Omental fat pad (tissue), 4 donors: Measurements from ENCODE around the gene NDUFAF3. TPM values are rescaled to one million over a fixed set of nuclear protein-coding genes. Genes with fewer than 3 reads are reported as not detected.

Source experiments
- ATAC-seq: fragments of 150-250 bp; one replicate; pipeline ENCODE4 v1.9.1; 2016; ENCODE audit warnings: mild to moderate bottlenecking, moderate library complexity; ENCODE audit not compliant: low FRiP score
- DNase-seq: peaks from one replicate; pipeline ENCODE4 v3.0.0-alpha.2; 2019; ENCODE audit warnings: low spot score
- CTCF ChIP-seq, 3 donors: fragments of 450-650 bp; IDR thresholded peaks; one replicate each; pipeline ENCODE4 v1.5.1; 2016 to 2017; ENCODE audit warnings: antibody characterized with exemption in 3 of 3, mild to moderate bottlenecking in 3 of 3, moderate library complexity in 2 of 3
- small RNA-seq: library from RNA; depleted of rRNA; stranded (forward); fragments of <200 nt; gene quantifications from one replicate; pipeline ENCODE3, GENCODE V24; 2016
- total RNA-seq, 4 donors: library from RNA; depleted of rRNA; stranded (reverse); fragments of >200 nt; gene quantifications; one replicate each; pipeline ENCODE4 v1.1.0, GENCODE V29; 2016

The NDUFAF3 gene
- total RNA-seq, 4 donors from 2014 or later, result 108 to 175 (median 140) TPM

- no peak for ATAC-seq
- no peak for DNase-seq
- TF ChIP-seq CTCF (IDR thresholded peaks at IDR 0.05), result no peak
Observed at GRCh38 chr3:49058011-49058410, 36.1 kb downstream of the NDUFAF3 start.

Small RNA genes lying within 50 kb of the gene (small RNA-seq; reads per million reads assigned to genes)
- gene MIR191 (8,862 reads per million, percentile 100 among the genes with 10 or more reads in this experiment), gene MIR425 (25.4 reads per million, percentile 93 among the genes with 10 or more reads in this experiment)

Other genes starting within 250 kb of the NDUFAF3 start
- 10 to 100 TPM; 28.4 to 35.1 (median 32.0) TPM for gene PRKAR2A, start 174.2 kb upstream of the NDUFAF3 start, total RNA-seq
- gene SLC25A20, start 123.2 kb upstream of the NDUFAF3 start, total RNA-seq, result 10 to 100 TPM; 34.0 to 57.8 (median 40.6) TPM
- 100 to 1,000 TPM in 2 of 4 donors, 10 to 100 TPM in 2; 80.4 to 122 (median 97.8) TPM for gene ARIH2, start 103.3 kb upstream of the NDUFAF3 start, total RNA-seq
- gene P4HTM, start 31.9 kb upstream of the NDUFAF3 start, total RNA-seq, result 10 to 100 TPM; 25.7 to 43.1 (median 28.2) TPM
- gene WDR6, start 14.7 kb upstream of the NDUFAF3 start, total RNA-seq, result 100 to 1,000 TPM in 1 of 4 donors, 10 to 100 TPM in 3; 69.2 to 121 (median 81.5) TPM
- 10 to 100 TPM; 15.3 to 36.9 (median 30.9) TPM for gene DALRD3, start 3.5 kb upstream of the NDUFAF3 start, total RNA-seq
- 100 to 1,000 TPM; 125 to 149 (median 138) TPM for gene IMPDH2, start 7.3 kb downstream of the NDUFAF3 start, total RNA-seq
- 10 to 100 TPM; 53.2 to 71.2 (median 61.9) TPM for gene QRICH1, start 72.0 kb downstream of the NDUFAF3 start, total RNA-seq
- gene QARS1, start 82.6 kb downstream of the NDUFAF3 start, total RNA-seq, result 100 to 1,000 TPM; 172 to 204 (median 192) TPM
- 10 to 100 TPM; 30.7 to 63.5 (median 45.4) TPM for gene USP19, start 98.7 kb downstream of the NDUFAF3 start, total RNA-seq
- gene LAMB2, start 110.9 kb downstream of the NDUFAF3 start, total RNA-seq, result 100 to 1,000 TPM; 334 to 564 (median 415) TPM
- 10 to 100 TPM; 20.7 to 29.9 (median 26.8) TPM for gene CCDC71, start 144.2 kb downstream of the NDUFAF3 start, total RNA-seq
- 100 to 1,000 TPM in 1 of 4 donors, 10 to 100 TPM in 3; 55.0 to 123 (median 65.5) TPM for gene KLHDC8B, start 149.5 kb downstream of the NDUFAF3 start, total RNA-seq